SH-SY5Y (cell line): ENCODE data around the gene MYCN.

Experiments used
- GATA2 ChIP-seq: IDR thresholded peaks from 2 replicates; pipeline ENCODE4 v1.6.1; 2011; ENCODE audit warnings: mild to moderate bottlenecking, low read depth, low read length
- GATA3 ChIP-seq: IDR thresholded peaks from 2 replicates; pipeline ENCODE4 v1.6.1; 2011; ENCODE audit warnings: low read depth, mild to moderate bottlenecking, low read length, moderate library complexity

MYCN gene

GRCh38 chr2:15954761-15955160, 14.4 kb downstream of the MYCN start:
- TF ChIP-seq GATA2 (no peak), GATA3 (no peak)

- TF ChIP-seq GATA2, result no peak
These were observed 15.1 kb downstream of the MYCN start for GRCh38 chr2:15955232-15955988.

GRCh38 chr2:15956230-15956629, 15.9 kb downstream of the MYCN start:
- no peak for TF ChIP-seq GATA3
- TF ChIP-seq GATA2, result no peak

- TF ChIP-seq GATA3 (no peak), GATA2 (no peak)
These were observed 16.7 kb downstream of the MYCN start for GRCh38 chr2:15956751-15957736.

- no peak for TF ChIP-seq GATA2
- no peak for TF ChIP-seq GATA3
These were observed 17.7 kb downstream of the MYCN start for GRCh38 chr2:15957881-15958713.

GRCh38 chr2:15959331-15960153, 19.2 kb downstream of the MYCN start:
- TF ChIP-seq GATA2 (no peak), GATA3 (no peak)

GRCh38 chr2:15963977-15964670, 23.8 kb downstream of the MYCN start:
- TF ChIP-seq GATA2, result no peak
- TF ChIP-seq GATA3, result no peak

GRCh38 chr2:15964936-15965563, 24.7 kb downstream of the MYCN start:
- TF ChIP-seq GATA3, result no peak
- TF ChIP-seq GATA2, result no peak

GRCh38 chr2:15965564-15966019, 25.2 kb downstream of the MYCN start:
- no peak for TF ChIP-seq GATA3
- no peak for TF ChIP-seq GATA2

GRCh38 chr2:15967415-15968279, 27.3 kb downstream of the MYCN start:
- TF ChIP-seq GATA3 (no peak), GATA2 (no peak)
